ENCODE results near the gene TTC17. TPM values are rescaled to one million over a fixed set of nuclear protein-coding genes. Genes with fewer than 3 reads are reported as not detected.
"Not testable (repeated sequence)": the region's sequence is repeated elsewhere in the genome, so short reads cannot be mapped to it uniquely, and the experiment has no call there.

The TTC17 gene, protein sequence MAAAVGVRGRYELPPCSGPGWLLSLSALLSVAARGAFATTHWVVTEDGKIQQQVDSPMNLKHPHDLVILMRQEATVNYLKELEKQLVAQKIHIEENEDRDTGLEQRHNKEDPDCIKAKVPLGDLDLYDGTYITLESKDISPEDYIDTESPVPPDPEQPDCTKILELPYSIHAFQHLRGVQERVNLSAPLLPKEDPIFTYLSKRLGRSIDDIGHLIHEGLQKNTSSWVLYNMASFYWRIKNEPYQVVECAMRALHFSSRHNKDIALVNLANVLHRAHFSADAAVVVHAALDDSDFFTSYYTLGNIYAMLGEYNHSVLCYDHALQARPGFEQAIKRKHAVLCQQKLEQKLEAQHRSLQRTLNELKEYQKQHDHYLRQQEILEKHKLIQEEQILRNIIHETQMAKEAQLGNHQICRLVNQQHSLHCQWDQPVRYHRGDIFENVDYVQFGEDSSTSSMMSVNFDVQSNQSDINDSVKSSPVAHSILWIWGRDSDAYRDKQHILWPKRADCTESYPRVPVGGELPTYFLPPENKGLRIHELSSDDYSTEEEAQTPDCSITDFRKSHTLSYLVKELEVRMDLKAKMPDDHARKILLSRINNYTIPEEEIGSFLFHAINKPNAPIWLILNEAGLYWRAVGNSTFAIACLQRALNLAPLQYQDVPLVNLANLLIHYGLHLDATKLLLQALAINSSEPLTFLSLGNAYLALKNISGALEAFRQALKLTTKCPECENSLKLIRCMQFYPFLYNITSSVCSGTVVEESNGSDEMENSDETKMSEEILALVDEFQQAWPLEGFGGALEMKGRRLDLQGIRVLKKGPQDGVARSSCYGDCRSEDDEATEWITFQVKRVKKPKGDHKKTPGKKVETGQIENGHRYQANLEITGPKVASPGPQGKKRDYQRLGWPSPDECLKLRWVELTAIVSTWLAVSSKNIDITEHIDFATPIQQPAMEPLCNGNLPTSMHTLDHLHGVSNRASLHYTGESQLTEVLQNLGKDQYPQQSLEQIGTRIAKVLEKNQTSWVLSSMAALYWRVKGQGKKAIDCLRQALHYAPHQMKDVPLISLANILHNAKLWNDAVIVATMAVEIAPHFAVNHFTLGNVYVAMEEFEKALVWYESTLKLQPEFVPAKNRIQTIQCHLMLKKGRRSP
- total RNA-seq (2014; rRNA removed; shearing (Covaris generic)) = 38.7 and 39.9 TPM in 2 replicates

GRCh38 chr11:43358801-43359421, at the start of gene TTC17:
TTC17 (plus strand) TSS chr11:43358920; CDS start chr11:43358955, 35 bp downstream.
- DNase-seq (ENCODE audit: low spot score) = peak; percentile 96

GRCh38 chr11:43311791-43312607, 46.7 kb upstream of the TTC17 start, which contains the start of gene API5:
API5 (plus strand) TSS chr11:43311996; CDS start chr11:43312128, 132 bp downstream.
- DNase-seq (ENCODE audit: low spot score) = peak; percentile 97

- DNase-seq (ENCODE audit: low spot score) = no peak
These were observed 42.8 kb upstream of the TTC17 start for GRCh38 chr11:43315966-43316365.

- DNase-seq (ENCODE audit: low spot score) = no peak
These were observed 42.3 kb upstream of the TTC17 start for GRCh38 chr11:43316451-43316850.

- DNase-seq (ENCODE audit: low spot score) = peak; percentile 85
These were observed 30.7 kb upstream of the TTC17 start for GRCh38 chr11:43327987-43328386.

DNA sequence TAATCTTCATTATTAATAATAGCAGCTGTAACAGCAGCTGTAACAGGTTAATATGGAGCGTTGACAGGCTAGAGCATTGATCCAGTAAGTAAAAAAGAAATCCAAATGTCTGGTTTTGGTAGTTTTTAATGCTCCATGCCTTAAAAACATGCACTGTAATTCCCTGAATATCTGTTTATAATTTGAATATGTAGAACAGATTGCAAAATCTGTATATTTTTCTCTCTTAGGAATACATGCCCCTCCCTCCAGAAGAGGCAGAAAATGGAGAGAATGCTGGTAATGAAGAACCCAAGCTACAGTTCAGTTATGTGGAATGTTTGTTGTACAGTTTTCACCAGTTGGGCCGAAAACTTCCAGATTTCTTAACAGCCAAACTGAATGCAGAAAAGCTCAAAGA, 30.2 kb upstream of the TTC17 start:
- DNase-seq (ENCODE audit: low spot score) = no peak

DNA sequence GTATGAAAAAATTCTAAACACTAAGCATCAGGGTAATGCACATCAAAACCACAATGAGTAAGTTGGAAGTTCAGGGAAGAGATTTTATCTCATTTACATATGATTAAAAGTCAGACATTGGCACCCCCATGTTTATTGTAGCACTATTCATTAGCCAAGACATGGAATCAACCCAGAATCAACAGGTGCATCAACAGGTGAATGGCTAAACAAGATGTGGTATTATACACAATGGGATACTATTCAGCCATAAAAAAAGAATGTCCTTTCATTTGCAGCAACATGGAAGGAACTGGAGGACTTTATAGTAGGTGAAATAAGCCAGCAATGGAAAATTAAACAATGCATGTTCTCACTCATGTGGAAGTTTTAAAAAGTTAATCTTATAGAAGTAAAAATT, 17.6 kb upstream of the TTC17 start:
- DNase-seq (ENCODE audit: low spot score) = no peak

- not testable (repeated sequence) for DNase-seq (ENCODE audit: low spot score)
These were observed 7.3 kb upstream of the TTC17 start for GRCh38 chr11:43351426-43351825.

- no peak for DNase-seq (ENCODE audit: low spot score)
These were observed 4.4 kb upstream of the TTC17 start for GRCh38 chr11:43354311-43354710.

DNA sequence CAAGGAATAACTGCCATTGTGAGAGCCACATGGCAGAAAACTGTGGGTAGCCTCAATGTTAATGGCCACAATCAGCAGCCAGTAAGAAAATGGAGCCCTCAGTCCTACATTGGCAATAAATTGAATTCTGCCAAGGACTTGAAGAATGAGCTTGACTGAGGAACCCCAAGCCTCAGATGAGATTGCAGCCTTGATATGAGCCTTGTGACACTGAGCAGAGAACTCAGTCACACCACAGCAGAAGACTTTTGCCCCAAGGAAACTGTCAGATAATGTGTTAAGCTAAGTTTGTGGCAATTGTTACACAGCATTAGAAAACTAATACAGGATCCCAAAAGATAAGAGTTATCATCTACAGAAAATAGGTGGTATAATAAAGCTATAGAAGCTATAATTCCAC, 2.4 kb upstream of the TTC17 start:
- DNase-seq (ENCODE audit: low spot score) = no peak

GRCh38 chr11:43358279-43358800, 380 bp upstream of the TTC17 start:
- no peak for DNase-seq (ENCODE audit: low spot score)

GRCh38 chr11:43359422-43359818, 700 bp downstream of the TTC17 start:
- DNase-seq (ENCODE audit: low spot score) = peak; percentile 73

GRCh38 chr11:43360361-43361032, 1.8 kb downstream of the TTC17 start:
- DNase-seq (ENCODE audit: low spot score) = peak; percentile 26

GRCh38 chr11:43366677-43367076, 8.0 kb downstream of the TTC17 start:
- no peak for DNase-seq (ENCODE audit: low spot score)

DNA sequence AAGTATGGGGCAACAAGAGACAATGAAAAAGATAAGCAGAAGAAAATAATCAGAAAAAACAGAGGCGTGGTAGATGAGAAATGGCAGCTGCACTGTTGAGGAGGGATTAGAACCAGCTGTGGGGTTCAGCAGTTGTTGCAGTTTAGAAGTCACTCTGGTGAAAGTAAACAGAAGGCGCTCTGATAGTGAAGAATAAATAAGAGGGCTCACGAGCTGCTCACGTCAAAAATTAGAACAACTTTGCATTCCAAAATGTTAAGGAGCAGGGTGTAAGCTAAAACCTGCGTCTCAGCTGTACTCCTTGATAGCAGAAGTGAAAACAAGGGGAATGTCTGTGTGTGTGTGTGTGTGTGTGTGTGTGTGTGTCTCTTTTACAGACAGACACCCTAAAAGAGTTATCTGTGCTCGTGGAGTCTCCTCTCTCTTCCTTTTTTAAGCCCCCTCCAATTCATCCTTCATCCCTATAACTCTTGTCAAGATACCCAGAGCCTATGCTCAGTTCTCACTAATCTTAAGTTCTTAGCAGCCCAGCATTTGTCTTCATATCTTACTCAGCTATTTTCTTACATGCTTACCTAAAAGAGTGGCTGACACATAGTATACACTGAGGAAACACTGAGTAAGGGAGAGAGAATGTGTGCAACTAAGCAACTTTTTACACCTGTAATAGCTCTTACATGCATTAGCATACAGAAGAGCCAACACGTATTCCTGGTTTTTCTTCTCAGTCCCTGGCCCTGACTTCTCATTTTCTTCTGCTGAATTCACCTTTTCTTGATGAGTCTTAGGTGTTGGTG, 8.9 kb downstream of the TTC17 start:
- DNase-seq (ENCODE audit: low spot score) = no peak

DNA sequence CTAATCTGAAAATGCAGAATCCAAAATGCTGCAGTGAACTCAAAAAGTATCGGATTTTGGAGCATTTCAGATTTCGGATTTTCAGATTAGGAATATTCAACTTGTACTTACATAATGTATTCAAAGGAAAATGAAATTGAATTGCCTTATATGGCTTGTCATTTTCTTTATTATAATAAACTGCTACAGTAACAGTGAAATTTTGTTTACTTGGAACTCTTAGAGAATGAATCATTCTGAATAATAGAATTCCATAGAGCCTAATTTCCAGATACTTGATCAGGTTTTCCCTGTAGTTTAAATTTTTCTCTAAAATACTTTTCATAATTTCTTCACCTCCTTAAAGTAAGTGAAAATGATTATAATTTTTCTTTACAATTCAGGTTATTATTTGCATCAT, 17.3 kb downstream of the TTC17 start:
- no peak for DNase-seq (ENCODE audit: low spot score)

- no peak for DNase-seq (ENCODE audit: low spot score)
These were observed 17.9 kb downstream of the TTC17 start for GRCh38 chr11:43376594-43376993.

- DNase-seq (ENCODE audit: low spot score) = no peak
These were observed 18.7 kb downstream of the TTC17 start for GRCh38 chr11:43377389-43377788.

GRCh38 chr11:43378897-43379296, 20.2 kb downstream of the TTC17 start:
- DNase-seq (ENCODE audit: low spot score) = no peak
